Measurements from ENCODE around the gene WDR59.
A peak's percentile ranks its signal among the peaks of the same experiment; 100 is the strongest.
"Not testable (repeated sequence)": the region's sequence is repeated elsewhere in the genome, so short reads cannot be mapped to it uniquely, and the experiment has no call there.

Gene WDR59

GRCh38 chr16:75017670-75018525 is 33.0 kb upstream of the WDR59 start:
- Histone ChIP-seq H3K36me3 (peaks cover 11 to 76% (median 49%) of the 10 kb centered on the region in 11 experiments), H3K27me3 (no peaks in the 10 kb centered on the region), H3K4me3 (no peak overlapping the region), H3K4me2 (peak overlapping the region in 7 of 11 experiments; percentile 0 to 65 (median 35); a peak in 10 of 22 replicates), H3K9me3 (replicated peaks in 1 of 11) (peaks cover 27 to 51% (median 44%) of the 10 kb centered on the region in 11 experiments), H3K27ac (peak overlapping the region in 5 of 11 experiments; percentile 21 to 46 (median 41); a peak in 8 of 22 replicates), H4K20me1 (peaks cover 0 to 50% (median 17%) of the 10 kb centered on the region in 11 experiments; a peak in 10 of 22 replicates), H3K9ac (0 out of 22 replicates have a peak overlapping the region, but pooled peaks of 1 of the 11 experiments have one; percentile 0), H3K4me1 (peaks cover 7 to 46% (median 27%) of the 10 kb centered on the region in 10 experiments)
- TF ChIP-seq Cebpa-rat (IDR thresholded peaks at IDR 0.05): no peak

- H3K4me3 ChIP-seq, H3K9ac ChIP-seq, H3K27me3 ChIP-seq: not testable (repeated sequence)
- Histone ChIP-seq H3K4me2 (peak overlapping the region in 5 of 11 experiments; percentile 1 to 35 (median 13); a peak in 3 of 22 replicates), H4K20me1 (peaks cover 0 to 64% (median 30%) of the 10 kb centered on the region in 11 experiments; a peak in 12 of 22 replicates), H3K4me1 (peaks cover 20 to 59% (median 38%) of the 10 kb centered on the region in 10 experiments), H3K36me3 (peaks cover 11 to 64% (median 43%) of the 10 kb centered on the region in 11 experiments), H3K27ac (peak overlapping the region in 1 of 11 experiments; percentile 7; a peak in 1 of 22 replicates), H3K9me3 (replicated peaks in 1 of 11) (peaks cover 21 to 44% (median 37%) of the 10 kb centered on the region in 11 experiments)
Observed at GRCh38 chr16:75016451-75017081, 31.6 kb upstream of the WDR59 start.

GRCh38 chr16:75014318-75014717 is 29.4 kb upstream of the WDR59 start:
- peaks cover 0 to 25% (median 15%) of the 10 kb centered on the region in 11 experiments; a peak in 18 of 22 replicates for H3K9me3 ChIP-seq (replicated peaks in 1 of 11)
- TF ChIP-seq Cebpa-rat (IDR thresholded peaks at IDR 0.05): no peak
- peaks cover 40 to 79% (median 58%) of the 10 kb centered on the region in 10 experiments for H3K4me1 ChIP-seq
- H3K27ac ChIP-seq: no peak overlapping the region
- H3K36me3 ChIP-seq: peaks cover 0 to 49% (median 23%) of the 10 kb centered on the region in 11 experiments; a peak in 16 of 22 replicates
- H4K20me1 ChIP-seq: peaks cover 0 to 85% (median 42%) of the 10 kb centered on the region in 11 experiments; a peak in 12 of 22 replicates
- peak overlapping the region in 3 of 11 experiments; percentile 82 to 92 (median 91); a peak in 4 of 22 replicates for H3K4me2 ChIP-seq
- no peaks in the 10 kb centered on the region for H3K27me3 ChIP-seq
- no peak overlapping the region for H3K9ac ChIP-seq
- no peak overlapping the region for H3K4me3 ChIP-seq

GRCh38 chr16:75013123-75013522 is 28.2 kb upstream of the WDR59 start:
- Histone ChIP-seq H4K20me1 (peaks cover 0 to 94% (median 42%) of the 10 kb centered on the region in 11 experiments; a peak in 12 of 22 replicates), H3K27ac (peak overlapping the region in 7 of 11 experiments; percentile 28 to 77 (median 72); a peak in 13 of 22 replicates), H3K36me3 (peaks cover 0 to 51% (median 18%) of the 10 kb centered on the region in 11 experiments; a peak in 16 of 22 replicates), H3K4me3 (peak overlapping the region in 1 of 10 experiments; percentile 1; a peak in 1 of 20 replicates), H3K9me3 (replicated peaks in 1 of 11) (peaks cover under 1 to 25% (median 18%) of the 10 kb centered on the region in 11 experiments; a peak in 19 of 22 replicates), H3K4me2 (peak overlapping the region; percentile 81 to 92 (median 86)), H3K4me1 (peaks cover 40 to 80% (median 60%) of the 10 kb centered on the region in 10 experiments), H3K9ac (peak overlapping the region in 2 of 11 experiments; percentile 57 to 65; a peak in 1 of 22 replicates)
- not testable (repeated sequence) for H3K27me3 ChIP-seq

- H3K36me3 ChIP-seq: peaks cover 0 to 51% (median 24%) of the 10 kb centered on the region in 11 experiments; a peak in 17 of 22 replicates
- no peak for TF ChIP-seq Cebpa-rat (IDR thresholded peaks at IDR 0.05)
- peak overlapping the region; percentile 17 to 65 (median 57); a peak in 20 of 22 replicates for H3K9ac ChIP-seq
- H3K9me3 ChIP-seq (replicated peaks in 1 of 11): peaks cover 5 to 31% (median 23%) of the 10 kb centered on the region in 11 experiments; a peak in 19 of 22 replicates
- peak overlapping the region in 8 of 10 experiments; percentile 1 to 37 (median 10); a peak in 9 of 20 replicates for H3K4me3 ChIP-seq
- H3K4me2 ChIP-seq: peak overlapping the region; percentile 81 to 92 (median 86)
- H4K20me1 ChIP-seq: peaks cover 0 to 94% (median 42%) of the 10 kb centered on the region in 11 experiments; a peak in 12 of 22 replicates
- H3K27ac ChIP-seq: peak overlapping the region; percentile 28 to 77 (median 69); a peak in 21 of 22 replicates
- no peaks in the 10 kb centered on the region for H3K27me3 ChIP-seq
- H3K4me1 ChIP-seq: peaks cover 41 to 74% (median 56%) of the 10 kb centered on the region in 10 experiments
Observed at GRCh38 chr16:75012380-75013081, 27.6 kb upstream of the WDR59 start.

- H3K27me3 ChIP-seq: no peaks in the 10 kb centered on the region
- H3K9ac ChIP-seq: peak overlapping the region; percentile 17 to 65 (median 57); a peak in 20 of 22 replicates
- peak overlapping the region; percentile 31 to 77 (median 69); a peak in 21 of 22 replicates for H3K27ac ChIP-seq
- H3K9me3 ChIP-seq (replicated peaks in 1 of 11): peaks cover 5 to 38% (median 30%) of the 10 kb centered on the region in 11 experiments; a peak in 19 of 22 replicates
- peaks cover 48 to 67% (median 59%) of the 10 kb centered on the region in 10 experiments for H3K4me1 ChIP-seq
- peaks cover 0 to 96% (median 50%) of the 10 kb centered on the region in 11 experiments; a peak in 12 of 22 replicates for H4K20me1 ChIP-seq
- H3K4me2 ChIP-seq: peak overlapping the region; percentile 81 to 92 (median 86)
- TF ChIP-seq Cebpa-rat (IDR thresholded peaks at IDR 0.05): no peak
- peaks cover 0 to 58% (median 32%) of the 10 kb centered on the region in 11 experiments; a peak in 18 of 22 replicates for H3K36me3 ChIP-seq
- H3K4me3 ChIP-seq: peak overlapping the region in 8 of 10 experiments; percentile 1 to 37 (median 10); a peak in 8 of 20 replicates
Observed at GRCh38 chr16:75011634-75012307, 26.8 kb upstream of the WDR59 start.

- peaks cover 0 to 96% (median 63%) of the 10 kb centered on the region in 11 experiments; a peak in 14 of 22 replicates for H4K20me1 ChIP-seq
- peaks cover 0 to 61% (median 28%) of the 10 kb centered on the region in 11 experiments; a peak in 18 of 22 replicates for H3K36me3 ChIP-seq
- no peak overlapping the region for H3K9ac ChIP-seq
- H3K4me2 ChIP-seq: peak overlapping the region in 10 of 11 experiments; percentile 81 to 92 (median 86); a peak in 21 of 22 replicates
- no peak for TF ChIP-seq Cebpa-rat (IDR thresholded peaks at IDR 0.05)
- no peaks in the 10 kb centered on the region for H3K27me3 ChIP-seq
- H3K4me3 ChIP-seq: no peak overlapping the region
- H3K9me3 ChIP-seq (replicated peaks in 1 of 11): peaks cover 5 to 47% (median 34%) of the 10 kb centered on the region in 11 experiments; a peak in 19 of 22 replicates
- peak overlapping the region in 9 of 11 experiments; percentile 51 to 77 (median 72); a peak in 14 of 22 replicates for H3K27ac ChIP-seq
- peaks cover 46 to 73% (median 61%) of the 10 kb centered on the region in 10 experiments for H3K4me1 ChIP-seq
Observed at GRCh38 chr16:75010427-75010826, 25.5 kb upstream of the WDR59 start.
